Measurements from ENCODE around the gene NFATC3.

- TF ChIP-seq POLR2A (IDR thresholded peaks at IDR 0.05; ENCODE audit: low read depth, low read length): no peak
- no peak for TF ChIP-seq POU2F2 (IDR thresholded peaks at IDR 0.05; ENCODE audit: low read depth, low read length)
Observed at GRCh38 chr16:68250951-68251350, 165.8 kb downstream of the NFATC3 start.

Measured in GM12891 (cell line).